Activated T-helper 2 cell treated with anti-CD3 and anti-CD28 coated beads, Interferon-gamma antibody, Interleukin-2, Interleukin-4, amounts not matched to agents 10 μg/mL and 5 μg/mL and 100 μg/mL, durations not matched to agents 14 hours and 24 hours and 36 hours (primary cell): ENCODE measurements around the gene RCE1. TPM values are rescaled to one million over a fixed set of nuclear protein-coding genes. Genes with fewer than 3 reads are reported as not detected.

Experiments
- DNase-seq: peaks from one replicate; pipeline ENCODE4 v3.0.0; 2021; ENCODE audit warnings: low spot score
- H3K27ac Mint-ChIP-seq: one replicate; pipeline ENCODE4 v1.8.0; 2021; ENCODE audit warnings: mixed read lengths
- H3K27me3 Mint-ChIP-seq: one replicate; pipeline ENCODE4 v1.8.0; 2021; ENCODE audit warnings: low read depth, mixed read lengths
- H3K36me3 Mint-ChIP-seq: one replicate; pipeline ENCODE4 v1.8.0; 2021; ENCODE audit warnings: low read depth, mixed read lengths
- H3K4me1 Mint-ChIP-seq: one replicate; pipeline ENCODE4 v1.8.0; 2021; ENCODE audit warnings: low read depth, mixed read lengths
- H3K4me3 Mint-ChIP-seq: one replicate; pipeline ENCODE4 v1.8.0; 2021; ENCODE audit warnings: low read depth, mild to moderate bottlenecking, moderate library complexity, mixed read lengths
- H3K9me3 Mint-ChIP-seq: one replicate; pipeline ENCODE4 v1.8.0; 2021; ENCODE audit warnings: mixed read lengths
- intact Hi-C: fragments of 100-400 bp; cut with micrococcal nuclease; formaldehyde crosslinking; loops from one replicate; pipeline ENCODE4 v1.15.1; 2023
- total RNA-seq: library from RNA; stranded (reverse); gene quantifications from 2 replicates; pipeline ENCODE4 v1.2.3, GENCODE V29; 2022

Gene RCE1
- total RNA-seq, 1 donor from 2014 or later = 27.8 TPM

DNA sequence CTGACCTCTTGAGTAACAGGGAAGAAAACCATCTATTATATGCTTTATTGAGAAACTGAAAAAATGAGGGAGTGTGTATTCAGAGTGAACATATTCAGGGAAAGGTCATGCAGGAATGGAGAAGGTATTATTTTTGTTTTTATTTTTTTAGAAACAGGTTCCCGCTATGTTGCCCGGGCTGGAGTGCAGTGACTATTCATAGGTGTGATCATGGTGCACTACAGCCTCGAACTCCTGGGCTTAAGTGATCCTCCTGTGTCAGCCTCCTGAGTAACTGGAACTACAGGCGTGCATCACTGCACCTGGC lies 8.7 kb upstream of the RCE1 start:
- DNase-seq = no peak
- Mint-ChIP-seq H3K4me3 (no peak overlapping the region), H3K36me3 (peaks cover 19% of the 10 kb centered on the region), H3K27me3 (no peaks in the 10 kb centered on the region), H3K27ac (no peak overlapping the region), H3K4me1 (peaks cover 6% of the 10 kb centered on the region), H3K9me3 (no peaks in the 10 kb centered on the region)
- intact Hi-C loops = loop anchor here (1.0 to 10.0 kb wide), 3 partner anchors 90 to 270 kb away; partner anchors contain the start of gene CTSF

DNA sequence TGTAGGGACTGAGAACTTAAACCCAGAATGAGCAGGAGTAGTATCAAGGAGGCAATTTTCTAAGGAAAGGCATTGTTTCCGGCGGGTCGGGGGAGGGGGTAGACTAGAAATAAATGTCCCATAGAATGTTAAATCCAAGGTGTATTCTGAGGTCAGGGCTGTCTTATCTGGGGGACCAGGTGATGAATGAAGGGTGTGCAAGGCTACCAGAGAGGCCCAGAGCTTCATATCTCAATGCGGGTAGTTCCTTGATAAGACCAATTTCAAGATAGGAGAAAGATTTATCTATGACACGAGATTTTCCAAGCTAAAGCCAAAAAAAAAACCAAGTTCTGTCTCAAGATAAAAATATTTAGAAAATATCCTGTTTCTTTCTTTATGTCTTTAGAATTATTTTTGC lies 8.3 kb upstream of the RCE1 start:
- Mint-ChIP-seq H3K4me1 (peaks cover 7% of the 10 kb centered on the region), H3K27ac (no peak overlapping the region), H3K9me3 (no peaks in the 10 kb centered on the region), H3K27me3 (no peaks in the 10 kb centered on the region), H3K4me3 (no peak overlapping the region), H3K36me3 (peaks cover 19% of the 10 kb centered on the region)
- DNase-seq = no peak
- intact Hi-C loops = loop anchor here (1.0 to 10.0 kb wide), 3 partner anchors 90 to 270 kb away; partner anchors contain the start of gene CTSF

DNA sequence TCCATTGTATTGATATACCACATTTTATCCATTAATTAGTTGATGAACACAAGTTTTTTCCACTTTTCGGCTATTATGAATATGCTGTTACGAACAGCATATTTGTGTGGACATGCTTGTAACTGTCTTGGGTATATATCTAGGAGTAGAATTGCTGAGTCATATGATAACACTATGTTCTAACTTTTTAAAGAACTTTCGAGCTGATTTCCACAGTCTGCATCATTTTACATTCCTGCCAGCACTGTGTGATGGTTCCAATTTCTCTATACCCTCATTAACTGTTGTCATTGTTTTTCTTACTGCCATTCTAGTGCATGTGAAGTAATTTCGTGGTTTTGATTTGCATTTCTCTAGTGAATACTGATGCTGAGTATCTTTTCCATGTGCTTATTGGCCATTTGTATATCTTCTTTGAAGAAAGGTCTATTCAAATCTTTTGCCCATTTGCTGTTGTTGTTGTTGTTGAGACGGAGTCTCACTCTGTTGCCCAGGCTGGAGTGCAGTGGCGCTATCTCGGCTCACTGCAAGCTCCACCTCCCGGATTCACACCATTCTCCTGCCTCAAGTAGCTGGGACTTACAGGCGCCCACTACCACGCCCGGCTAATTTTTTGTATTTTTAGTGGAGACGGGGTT lies 7.4 kb upstream of the RCE1 start:
- intact Hi-C loops = loop anchor here (10.0 kb wide), 2 partner anchors 91 to 271 kb away; partner anchors contain the start of gene CTSF
- H3K4me1 Mint-ChIP-seq = peaks cover 17% of the 10 kb centered on the region
- no peak for DNase-seq
- H3K27ac Mint-ChIP-seq = no peak overlapping the region
- no peaks in the 10 kb centered on the region for H3K27me3 Mint-ChIP-seq
- no peaks in the 10 kb centered on the region for H3K9me3 Mint-ChIP-seq
- H3K4me3 Mint-ChIP-seq = no peak overlapping the region
- peaks cover 28% of the 10 kb centered on the region for H3K36me3 Mint-ChIP-seq

DNA sequence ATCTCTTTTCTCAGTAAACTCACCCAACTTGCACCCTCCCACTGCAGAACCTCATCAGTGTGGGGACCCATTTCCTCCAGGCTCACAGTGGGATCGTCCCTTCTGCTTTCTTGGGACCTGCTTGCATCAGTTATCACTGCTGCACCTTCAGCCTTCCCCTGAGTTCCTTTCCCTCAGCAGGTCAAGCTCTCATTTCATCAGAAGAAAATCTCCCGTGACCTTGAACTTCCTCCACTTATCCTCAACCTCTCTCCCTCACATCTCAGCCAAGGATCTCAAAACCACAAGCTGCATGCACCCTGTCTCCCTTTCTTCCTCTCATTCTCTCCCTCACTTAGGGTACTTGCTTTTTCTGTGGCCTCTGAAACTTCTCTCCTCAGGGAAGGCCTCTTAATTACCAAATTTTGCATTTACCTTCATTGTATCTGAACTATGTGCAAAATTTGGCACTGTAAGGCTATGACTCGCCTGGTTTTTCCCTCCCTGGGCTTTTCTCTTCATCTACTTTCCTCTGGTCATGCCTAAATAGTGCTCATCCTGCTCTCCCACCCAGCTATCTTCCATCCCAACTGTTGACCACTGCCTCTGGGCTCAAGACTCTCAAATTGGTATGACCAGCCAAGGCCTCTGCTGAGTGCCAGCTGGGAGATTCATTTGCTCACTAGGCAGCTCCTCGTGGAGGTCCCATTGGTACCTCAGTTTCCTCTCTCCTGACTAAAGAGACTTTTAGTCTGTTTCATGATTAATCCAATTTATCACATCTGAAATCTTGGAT lies 2.7 kb upstream of the RCE1 start:
- intact Hi-C loops = loop anchor here (5.0 kb wide), 3 partner anchors 117 to 493 kb away; partner anchors contain the start of genes B4GAT1, BRMS1, PC and RBM4B
- Mint-ChIP-seq H3K27ac (peak overlapping the region; percentile 66), H3K4me1 (peaks cover 39% of the 10 kb centered on the region)

DNA sequence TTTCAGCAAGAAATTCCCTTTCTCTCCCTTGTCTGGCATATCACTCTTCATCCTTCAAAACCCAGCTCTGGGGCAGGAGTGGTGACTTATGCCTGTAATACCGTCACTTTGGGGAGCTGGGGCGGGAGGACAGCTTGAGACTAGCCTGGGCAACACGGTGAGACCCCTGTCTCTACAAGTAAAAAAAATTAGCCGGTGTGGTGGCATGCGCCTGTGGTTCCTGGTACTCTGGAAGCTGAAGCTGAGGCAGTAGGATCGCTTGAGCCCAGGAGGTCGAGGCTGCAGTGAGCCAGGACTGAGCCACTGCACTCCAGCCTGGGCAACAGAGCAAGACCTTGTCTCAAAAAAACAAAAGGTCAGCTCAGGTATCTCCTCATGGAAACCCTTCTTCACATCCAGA lies 1.4 kb upstream of the RCE1 start:
- intact Hi-C loops = loop anchor here (2.0 to 5.0 kb wide), 4 partner anchors 15 to 495 kb away; partner anchors contain the start of genes B4GAT1, BRMS1, LRFN4 and PC
- H3K27me3 Mint-ChIP-seq = no peaks in the 10 kb centered on the region
- H3K36me3 Mint-ChIP-seq = peaks cover 53% of the 10 kb centered on the region
- peak overlapping the region; percentile 91 for H3K27ac Mint-ChIP-seq
- peaks cover 39% of the 10 kb centered on the region for H3K4me1 Mint-ChIP-seq
- peak overlapping the region; percentile 96 for H3K4me3 Mint-ChIP-seq
- no peaks in the 10 kb centered on the region for H3K9me3 Mint-ChIP-seq
- no peak for DNase-seq

More for the DNA sequence above, 2.7 kb upstream of the RCE1 start:
- DNase-seq = no peak
- Mint-ChIP-seq H3K36me3 (peaks cover 51% of the 10 kb centered on the region), H3K4me3 (peak overlapping the region; percentile 37), H3K27me3 (no peaks in the 10 kb centered on the region), H3K9me3 (no peaks in the 10 kb centered on the region)

DNA sequence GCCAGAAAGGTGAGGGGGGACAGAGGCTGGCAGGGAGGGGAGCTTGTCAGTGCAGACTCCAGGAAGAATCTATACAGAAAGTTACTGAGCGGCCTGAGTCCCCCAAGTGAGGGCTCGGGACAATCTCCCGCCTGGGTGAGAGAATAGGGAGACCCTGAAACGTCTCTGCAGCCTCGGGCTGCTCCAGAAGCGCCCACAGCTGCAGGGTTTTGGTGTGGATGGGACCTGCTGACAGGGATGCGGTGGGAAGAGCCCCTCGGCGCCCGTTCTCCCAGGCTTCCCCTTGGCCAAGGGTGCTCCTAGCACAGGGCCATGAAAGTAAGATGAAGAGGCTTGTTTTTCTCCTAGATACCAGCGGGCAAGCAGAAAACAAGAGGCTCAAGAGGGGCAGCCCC lies 743 bp upstream of the RCE1 start:
- intact Hi-C loops = loop anchor here (2.0 to 5.0 kb wide), 4 partner anchors 14 to 495 kb away; partner anchors contain the start of genes B4GAT1, BRMS1, LRFN4 and PC
- peak overlapping the region; percentile 91 for H3K27ac Mint-ChIP-seq
- peaks cover 53% of the 10 kb centered on the region for H3K36me3 Mint-ChIP-seq
- H3K27me3 Mint-ChIP-seq = no peaks in the 10 kb centered on the region
- no peak for DNase-seq
- H3K4me3 Mint-ChIP-seq = peak overlapping the region; percentile 96
- no peaks in the 10 kb centered on the region for H3K9me3 Mint-ChIP-seq
- H3K4me1 Mint-ChIP-seq = peaks cover 39% of the 10 kb centered on the region

DNA sequence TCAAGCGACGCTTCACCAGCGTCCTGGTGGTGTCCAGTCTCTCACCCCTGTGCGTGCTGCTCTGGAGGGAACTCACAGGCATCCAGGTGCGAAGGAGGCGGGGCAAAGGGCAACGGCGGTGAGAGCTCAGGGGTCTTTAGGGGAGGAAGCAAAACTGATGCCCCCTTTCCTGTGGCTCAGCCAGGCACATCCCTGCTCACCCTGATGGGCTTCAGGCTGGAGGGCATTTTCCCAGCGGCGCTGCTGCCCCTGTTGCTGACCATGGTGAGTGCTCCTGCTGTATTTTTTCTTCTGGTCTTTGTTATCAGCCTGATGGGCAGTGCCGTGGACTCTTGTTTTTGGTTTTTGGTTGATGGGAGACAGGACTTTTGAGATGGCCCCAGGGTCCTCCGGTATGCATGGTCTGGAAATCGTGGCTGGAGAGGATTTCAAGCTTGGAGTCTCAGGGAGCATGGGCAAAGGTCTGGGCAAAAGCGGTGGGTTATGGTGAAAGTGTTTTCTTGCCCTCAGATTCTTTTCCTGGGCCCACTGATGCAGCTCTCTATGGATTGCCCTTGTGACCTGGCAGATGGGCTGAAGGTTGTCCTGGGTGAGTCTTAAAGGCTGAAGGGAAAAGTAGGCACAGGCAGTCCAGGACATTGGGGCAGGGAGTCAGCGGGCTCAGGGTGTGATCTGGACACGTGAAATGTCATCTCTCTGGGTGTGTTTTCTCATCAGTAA lies 695 bp downstream of the RCE1 start:
- H3K27ac Mint-ChIP-seq = peak overlapping the region; percentile 94
- H3K27me3 Mint-ChIP-seq = no peaks in the 10 kb centered on the region
- no peak for DNase-seq
- H3K4me3 Mint-ChIP-seq = peak overlapping the region; percentile 96
- no peaks in the 10 kb centered on the region for H3K9me3 Mint-ChIP-seq
- H3K4me1 Mint-ChIP-seq = peaks cover 38% of the 10 kb centered on the region
- H3K36me3 Mint-ChIP-seq = peaks cover 45% of the 10 kb centered on the region
- intact Hi-C loops = loop anchor here (2.0 to 5.0 kb wide), 4 partner anchors 13 to 497 kb away; partner anchors contain the start of genes B4GAT1, BRMS1, LRFN4 and PC

DNA sequence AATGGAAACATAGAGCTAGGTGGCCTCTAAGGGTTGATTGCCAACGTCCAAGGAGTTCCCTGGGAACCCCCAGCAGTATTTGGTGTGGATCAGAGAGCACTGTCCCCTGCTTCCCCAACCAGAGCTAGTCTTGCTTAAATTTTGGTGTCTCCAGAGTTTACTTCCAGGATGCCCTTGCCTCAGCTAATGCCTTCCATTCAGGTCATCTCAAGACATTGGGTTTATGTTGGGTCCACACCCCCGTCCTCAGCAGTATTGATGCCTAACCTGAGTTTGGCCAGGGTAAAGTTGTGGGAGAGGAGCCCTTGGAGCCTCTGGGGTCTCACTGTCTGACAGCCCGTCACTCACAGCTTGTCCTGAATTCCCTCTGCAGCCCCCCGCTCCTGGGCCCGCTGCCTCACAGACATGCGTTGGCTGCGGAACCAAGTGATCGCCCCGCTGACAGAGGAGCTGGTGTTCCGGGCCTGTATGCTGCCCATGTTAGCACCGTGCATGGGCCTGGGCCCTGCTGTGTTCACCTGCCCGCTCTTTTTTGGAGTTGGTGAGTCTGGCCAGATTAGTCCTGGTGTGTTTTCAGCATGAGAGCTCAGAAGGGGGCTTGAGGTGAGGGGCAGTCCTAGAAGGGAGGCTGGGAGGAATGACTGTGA lies 1.4 kb downstream of the RCE1 start:
- no peaks in the 10 kb centered on the region for H3K27me3 Mint-ChIP-seq
- intact Hi-C loops = loop anchor here (5.0 kb wide), 3 partner anchors 113 to 497 kb away; partner anchors contain the start of genes B4GAT1, BRMS1, PC and RBM4B
- peaks cover 34% of the 10 kb centered on the region for H3K4me1 Mint-ChIP-seq
- H3K4me3 Mint-ChIP-seq = peak overlapping the region; percentile 96
- no peak for DNase-seq
- peak overlapping the region; percentile 94 for H3K27ac Mint-ChIP-seq
- no peaks in the 10 kb centered on the region for H3K9me3 Mint-ChIP-seq
- H3K36me3 Mint-ChIP-seq = peaks cover 41% of the 10 kb centered on the region

DNA sequence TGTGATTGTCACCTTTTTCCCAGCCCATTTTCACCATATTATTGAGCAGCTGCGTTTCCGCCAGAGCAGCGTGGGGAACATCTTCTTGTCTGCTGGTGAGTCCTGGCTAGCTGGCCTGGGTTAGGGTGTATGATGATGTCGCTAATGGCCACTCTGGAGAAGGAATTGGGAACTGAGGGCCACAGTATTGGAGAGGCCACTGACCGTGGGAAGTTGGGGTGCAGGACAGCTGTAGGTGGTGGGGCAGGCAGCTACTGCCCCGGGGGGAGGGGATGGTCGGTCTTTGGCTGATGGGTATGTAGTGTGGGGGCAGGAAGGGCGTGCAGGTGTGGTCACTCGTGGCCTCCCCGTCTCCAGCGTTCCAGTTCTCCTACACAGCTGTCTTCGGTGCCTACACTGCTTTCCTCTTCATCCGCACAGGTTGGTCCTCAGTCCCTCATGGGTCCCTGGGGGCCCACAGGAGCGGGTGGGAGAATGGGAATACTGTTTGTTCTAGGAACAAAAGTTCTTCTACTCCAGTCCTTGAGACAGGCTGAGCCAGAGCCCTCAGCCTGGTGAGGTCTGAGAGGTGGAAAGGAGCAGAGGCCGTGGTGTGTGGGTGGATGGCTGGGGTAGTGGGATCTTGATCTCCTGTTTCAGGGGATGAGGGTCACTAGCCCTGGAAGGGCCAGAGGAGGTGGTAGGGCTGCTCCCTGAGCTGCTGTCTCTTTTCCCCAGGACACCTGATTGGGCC lies 2.1 kb downstream of the RCE1 start:
- H3K4me1 Mint-ChIP-seq = peaks cover 30% of the 10 kb centered on the region
- intact Hi-C loops = no loop called here
- H3K36me3 Mint-ChIP-seq = peaks cover 37% of the 10 kb centered on the region
- H3K27ac Mint-ChIP-seq = no peak overlapping the region
- H3K4me3 Mint-ChIP-seq = peak overlapping the region; percentile 96
- no peaks in the 10 kb centered on the region for H3K27me3 Mint-ChIP-seq
- H3K9me3 Mint-ChIP-seq = no peaks in the 10 kb centered on the region
- no peak for DNase-seq

DNA sequence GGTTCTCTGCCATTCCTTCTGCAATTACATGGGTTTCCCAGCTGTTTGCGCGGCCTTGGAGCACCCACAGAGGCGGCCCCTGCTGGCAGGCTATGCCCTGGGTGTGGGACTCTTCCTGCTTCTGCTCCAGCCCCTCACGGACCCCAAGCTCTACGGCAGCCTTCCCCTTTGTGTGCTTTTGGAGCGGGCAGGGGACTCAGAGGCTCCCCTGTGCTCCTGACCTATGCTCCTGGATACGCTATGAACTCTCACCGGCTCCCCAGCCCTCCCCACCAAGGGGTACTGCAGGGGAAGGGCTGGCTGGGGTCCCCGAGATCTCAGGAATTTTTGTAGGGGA lies 2.6 kb downstream of the RCE1 start:
- Mint-ChIP-seq H3K27ac (no peak overlapping the region), H3K36me3 (peaks cover 31% of the 10 kb centered on the region), H3K4me1 (peaks cover 26% of the 10 kb centered on the region), H3K9me3 (no peaks in the 10 kb centered on the region), H3K27me3 (no peaks in the 10 kb centered on the region), H3K4me3 (no peak overlapping the region)
- DNase-seq = no peak
- intact Hi-C loops = no loop called here

DNA sequence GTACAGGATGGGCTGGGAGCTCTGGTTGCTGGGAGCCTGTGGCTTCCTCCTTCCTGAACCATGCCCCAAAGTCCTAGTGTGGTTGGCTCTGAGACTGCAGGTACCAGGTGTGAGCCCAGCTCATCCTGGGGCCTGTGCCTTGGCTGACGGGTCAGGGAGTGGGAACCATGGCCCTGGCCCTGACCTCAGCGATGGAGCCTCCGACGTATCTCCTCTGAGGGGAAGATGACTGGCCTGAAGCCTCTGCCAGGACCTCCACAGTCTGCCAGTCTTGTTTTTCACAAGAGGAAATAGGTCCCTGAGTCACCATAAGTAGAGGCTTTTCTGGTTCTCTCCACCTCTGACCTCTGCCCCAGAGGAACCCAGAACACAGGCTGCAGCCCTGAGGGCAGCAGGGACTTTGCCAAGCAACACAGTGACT lies 3.4 kb downstream of the RCE1 start:
- intact Hi-C loops = no loop called here
- Mint-ChIP-seq H3K4me3 (no peak overlapping the region), H3K9me3 (no peaks in the 10 kb centered on the region), H3K27ac (no peak overlapping the region), H3K27me3 (no peaks in the 10 kb centered on the region), H3K4me1 (peaks cover 23% of the 10 kb centered on the region), H3K36me3 (peaks cover 26% of the 10 kb centered on the region)
- no peak for DNase-seq
